ENCODE measurements around the gene CGB8.

GRCh38 chr19:49059053-49059452 lies 10.1 kb upstream of the CGB8 start:
- TF ChIP-seq POLR2A (IDR thresholded peaks at IDR 0.05) (no peak), POLR2AphosphoS5 (IDR thresholded peaks at IDR 0.05) (no peak)
- TF ChIP-seq, protein P1, sequence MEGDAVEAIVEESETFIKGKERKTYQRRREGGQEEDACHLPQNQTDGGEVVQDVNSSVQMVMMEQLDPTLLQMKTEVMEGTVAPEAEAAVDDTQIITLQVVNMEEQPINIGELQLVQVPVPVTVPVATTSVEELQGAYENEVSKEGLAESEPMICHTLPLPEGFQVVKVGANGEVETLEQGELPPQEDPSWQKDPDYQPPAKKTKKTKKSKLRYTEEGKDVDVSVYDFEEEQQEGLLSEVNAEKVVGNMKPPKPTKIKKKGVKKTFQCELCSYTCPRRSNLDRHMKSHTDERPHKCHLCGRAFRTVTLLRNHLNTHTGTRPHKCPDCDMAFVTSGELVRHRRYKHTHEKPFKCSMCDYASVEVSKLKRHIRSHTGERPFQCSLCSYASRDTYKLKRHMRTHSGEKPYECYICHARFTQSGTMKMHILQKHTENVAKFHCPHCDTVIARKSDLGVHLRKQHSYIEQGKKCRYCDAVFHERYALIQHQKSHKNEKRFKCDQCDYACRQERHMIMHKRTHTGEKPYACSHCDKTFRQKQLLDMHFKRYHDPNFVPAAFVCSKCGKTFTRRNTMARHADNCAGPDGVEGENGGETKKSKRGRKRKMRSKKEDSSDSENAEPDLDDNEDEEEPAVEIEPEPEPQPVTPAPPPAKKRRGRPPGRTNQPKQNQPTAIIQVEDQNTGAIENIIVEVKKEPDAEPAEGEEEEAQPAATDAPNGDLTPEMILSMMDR (IDR thresholded peaks at IDR 0.05): no peak
